NK-92 treated with Interleukin-12 subunit alpha and Interleukin-12 subunit beta, amount 100 ng/mL, for 24 hours (cell line): ENCODE results near the gene PER1.

Experiments
- DNase-seq: peaks from one replicate; lab custom pipeline; 2025; lab: John Stamatoyannopoulos, UW

Gene PER1

DNA sequence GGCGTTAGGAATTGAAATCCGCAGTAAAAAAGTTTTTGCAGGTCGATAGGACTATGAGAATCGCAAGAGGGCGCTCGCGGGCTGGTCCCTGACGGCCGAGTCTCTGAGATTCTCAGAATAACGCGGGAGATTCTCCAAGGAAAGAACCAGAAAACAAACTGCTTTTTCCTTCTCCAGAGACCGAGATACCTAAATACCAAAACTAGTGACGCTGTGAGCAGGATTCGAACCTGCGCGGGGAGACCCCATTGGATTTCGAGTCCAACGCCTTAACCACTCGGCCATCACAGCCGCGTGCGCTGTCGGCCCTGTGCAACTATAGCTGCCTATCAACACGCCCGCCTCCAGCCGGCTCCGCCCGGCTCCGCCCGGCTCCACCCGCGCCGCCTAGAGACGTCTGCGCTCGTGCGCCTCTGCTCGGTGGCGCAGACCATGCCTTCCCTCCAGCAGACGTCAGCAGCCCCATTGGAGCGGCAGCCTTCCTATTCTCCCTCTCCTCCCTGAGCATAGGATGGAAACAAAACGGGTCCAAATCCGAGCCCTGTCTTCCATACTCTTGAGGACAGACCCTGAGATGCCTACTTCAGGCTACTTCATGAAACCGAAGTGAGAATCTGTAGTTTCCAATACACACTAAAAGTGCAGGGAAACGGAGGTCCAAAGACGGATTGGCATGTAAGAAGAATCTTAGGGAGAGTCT, 13.4 kb downstream of the PER1 start:
- DNase-seq, result peak; percentile 77

DNA sequence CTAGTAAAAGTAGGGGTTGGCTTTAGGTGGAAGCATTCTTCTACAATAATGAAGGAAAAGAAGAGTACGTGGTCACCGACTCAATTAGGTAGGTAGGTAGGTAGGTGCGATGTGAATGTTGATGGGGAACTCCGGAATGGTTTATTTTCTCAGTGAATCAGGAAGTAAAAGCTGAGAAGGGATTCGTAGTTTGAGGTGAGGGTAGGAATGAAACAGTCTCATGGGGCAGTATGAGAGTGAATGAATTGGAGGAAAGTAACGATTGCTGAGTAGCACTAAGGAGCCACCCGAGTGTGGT, 13.9 kb downstream of the PER1 start:
- no peak for DNase-seq

DNA sequence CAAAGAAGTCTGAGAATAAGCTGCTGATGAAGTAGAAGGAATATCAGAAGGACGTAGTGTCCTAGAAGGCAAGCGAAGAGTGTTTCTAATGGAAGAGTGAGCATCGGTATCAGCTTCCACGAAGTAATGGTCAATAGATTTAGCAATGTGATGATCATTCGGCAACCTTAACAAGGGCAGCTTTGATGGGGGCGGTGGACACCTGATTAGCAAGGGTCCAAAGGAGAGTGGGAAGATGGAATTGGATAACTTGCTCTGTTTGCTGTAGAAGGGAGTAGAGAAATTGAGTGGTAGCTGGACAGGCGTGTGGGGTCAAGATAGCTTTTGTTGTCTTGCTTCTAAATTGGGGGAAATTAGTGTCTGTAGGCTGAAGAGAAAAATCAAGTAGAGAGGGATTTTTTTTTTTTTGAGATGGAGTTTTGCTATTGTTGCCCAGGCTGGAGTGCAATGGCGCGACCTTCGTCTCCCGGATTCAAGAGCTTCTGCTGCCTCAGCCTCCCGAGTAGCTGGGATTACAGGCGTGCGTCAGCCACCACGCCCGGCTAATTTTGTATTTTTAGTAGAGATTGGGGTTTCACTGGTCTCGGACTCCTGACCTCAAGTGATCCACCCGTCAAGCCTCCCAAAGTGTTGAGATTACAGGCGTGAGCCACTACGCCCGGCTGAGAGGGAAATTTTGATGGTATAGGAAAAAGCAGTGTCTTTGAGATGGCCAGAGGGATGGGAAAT, 14.4 kb downstream of the PER1 start:
- no peak for DNase-seq

DNA sequence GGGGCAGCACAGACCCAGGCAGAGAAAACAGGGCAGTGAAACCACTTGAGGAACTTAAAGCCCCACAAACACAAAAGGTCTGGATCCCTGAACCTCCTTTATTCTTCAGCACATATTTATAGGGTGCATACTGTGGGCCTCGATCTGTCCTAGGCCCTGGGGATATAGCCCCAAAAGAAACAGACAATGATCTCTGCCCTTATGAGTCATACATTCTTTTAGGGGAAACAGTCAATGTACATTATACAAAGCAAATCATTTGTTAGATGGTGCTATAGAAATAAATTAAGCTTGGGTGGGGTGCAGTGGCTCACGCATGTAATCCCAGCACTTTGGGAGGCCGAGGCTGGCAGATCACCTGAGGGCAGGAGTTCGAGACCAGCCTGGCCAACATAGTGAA, 18.3 kb downstream of the PER1 start:
- DNase-seq, result no peak

DNA sequence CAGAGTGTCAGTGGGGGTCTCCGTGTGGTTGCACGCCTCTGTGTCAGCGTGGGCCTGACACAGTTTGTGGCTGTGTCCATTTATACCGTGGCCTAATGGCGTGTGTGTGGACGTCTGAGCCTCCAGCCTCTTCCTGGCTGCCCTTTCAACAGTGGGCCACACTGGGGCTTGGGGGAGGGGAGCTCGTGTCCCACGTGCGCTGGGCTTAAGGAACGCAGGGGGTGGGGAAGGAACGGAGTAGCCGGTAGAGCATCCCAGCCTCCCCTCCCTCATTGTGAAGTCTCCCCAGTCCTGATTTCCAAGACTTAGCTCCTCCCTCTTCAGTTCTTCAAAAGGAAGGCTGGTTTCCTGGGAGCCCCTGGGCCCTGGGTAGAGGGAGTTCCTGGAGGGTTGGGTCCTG, 18.8 kb downstream of the PER1 start:
- DNase-seq, result no peak

GRCh38 chr17:8131844-8132441, 20.3 kb downstream of the PER1 start:
- DNase-seq, result no peak

DNA sequence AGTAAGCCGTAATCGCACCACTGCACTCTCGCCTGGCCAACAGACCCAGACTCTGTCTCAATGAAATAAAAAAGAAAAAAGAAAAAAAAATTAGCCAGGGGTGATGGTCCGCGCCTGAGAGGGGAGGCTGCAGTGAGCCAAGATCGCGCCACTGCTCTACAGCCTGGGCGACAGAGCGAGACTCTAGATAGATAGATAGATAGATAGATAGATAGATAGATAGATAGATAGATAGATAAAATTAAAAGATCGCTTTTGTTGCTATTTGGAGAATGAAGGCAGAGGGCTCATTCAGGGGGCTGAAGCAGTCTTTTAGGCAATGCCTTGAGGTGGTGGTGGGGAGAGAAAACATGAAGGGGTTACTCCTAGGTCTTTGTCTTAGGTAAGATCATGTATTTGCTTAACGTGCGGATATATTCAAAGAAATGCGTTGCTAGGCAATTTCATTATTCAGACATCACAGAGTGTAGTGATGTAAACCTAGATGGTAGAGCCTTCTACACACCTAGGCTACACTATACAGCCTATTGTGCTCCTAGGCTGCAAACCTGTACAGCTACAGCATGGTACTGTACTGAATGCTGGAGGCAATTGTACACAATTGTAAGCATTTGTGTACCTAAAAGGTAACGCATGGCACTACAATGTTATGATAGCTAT, 23.9 kb downstream of the PER1 start:
- DNase-seq, result no peak

- DNase-seq, result peak; percentile 23
Measured at GRCh38 chr17:8126491-8127066, 25.6 kb downstream of the PER1 start.

- DNase-seq, result no peak
Measured at GRCh38 chr17:8125947-8126490, 26.2 kb downstream of the PER1 start.

- DNase-seq, result peak; percentile 62
Measured at GRCh38 chr17:8125154-8125946, 26.9 kb downstream of the PER1 start.

- no peak for DNase-seq
Measured at GRCh38 chr17:8124350-8125153, 27.7 kb downstream of the PER1 start.

- DNase-seq, result no peak
Measured at GRCh38 chr17:8123695-8124349, 28.4 kb downstream of the PER1 start, which contains the start of gene HES7. Gene HES7 (minus strand): TSS chr17:8124106. CDS start chr17:8124084, 22 bp downstream.

GRCh38 chr17:8122924-8123694, 29.1 kb downstream of the PER1 start:
- no peak for DNase-seq

DNA sequence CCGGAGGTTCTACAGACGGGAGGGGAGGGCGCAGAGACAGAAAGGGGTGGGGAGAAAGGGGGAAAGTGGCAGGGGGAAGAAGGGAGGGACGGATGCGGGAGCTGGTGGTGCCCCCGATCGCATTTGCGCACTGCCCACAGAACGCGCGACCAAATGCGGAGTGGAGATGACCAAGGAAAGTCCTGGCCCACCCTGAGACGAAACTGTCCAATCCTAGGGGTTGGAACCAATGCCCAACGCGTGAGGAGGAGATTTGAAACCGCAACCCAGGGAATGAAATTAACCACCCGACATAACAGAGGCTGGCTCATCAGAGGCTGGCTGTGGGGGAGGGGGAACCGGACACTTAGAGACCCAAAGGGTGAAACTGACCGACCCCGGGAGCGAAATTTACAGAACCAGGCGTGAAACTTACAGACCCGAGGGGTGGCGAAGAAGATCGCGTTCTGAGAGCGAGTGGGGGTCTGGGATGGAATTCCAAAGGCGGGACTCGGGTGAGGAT, 29.7 kb downstream of the PER1 start:
- no peak for DNase-seq

GRCh38 chr17:8121681-8122421, 30.4 kb downstream of the PER1 start:
- DNase-seq, result peak; percentile 62

- DNase-seq, result no peak
Measured at GRCh38 chr17:8121407-8121680, 30.9 kb downstream of the PER1 start.

- peak; percentile 65 for DNase-seq
Measured at GRCh38 chr17:8120520-8121406, 31.4 kb downstream of the PER1 start.
